CD4-positive, alpha-beta T cell treated with Interleukin-21 for 1 hour (primary cell): Measurements from ENCODE around the gene CD160.
"Not testable (repeated sequence)": the region's sequence is repeated elsewhere in the genome, so short reads cannot be mapped to it uniquely, and the experiment has no call there.

Experiments used
- DNase-seq: peaks from one replicate; pipeline ENCODE4 v3.0.0-alpha.2; 2020

CD160 gene

DNA sequence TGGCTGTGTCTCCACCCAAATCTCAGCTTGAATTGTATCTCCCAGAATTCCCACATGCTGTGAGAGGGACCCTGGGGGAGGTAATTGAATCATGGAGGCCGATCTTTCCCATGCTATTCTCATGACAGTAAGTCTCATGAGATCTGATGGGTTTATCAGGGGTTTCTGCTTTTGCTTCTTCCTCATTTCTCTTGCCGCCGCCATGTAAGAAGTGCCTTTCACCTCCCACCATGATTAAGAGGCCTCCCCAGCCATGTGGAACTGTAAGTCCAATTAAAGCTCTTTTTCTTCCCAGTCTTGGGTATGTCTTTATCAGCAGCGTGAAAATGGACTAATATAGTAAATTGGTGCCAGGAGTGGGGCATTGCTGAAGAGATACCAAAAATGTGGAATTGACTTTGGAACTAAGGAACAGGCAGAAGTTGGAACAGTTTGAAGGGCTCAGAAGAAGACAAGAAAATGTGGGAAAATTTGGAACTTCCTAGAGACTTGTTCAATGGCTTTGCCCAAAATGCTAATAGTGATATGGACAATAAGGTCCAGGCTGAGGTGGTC is 41.2 kb downstream of the CD160 start:
- DNase-seq = not testable (repeated sequence)

DNA sequence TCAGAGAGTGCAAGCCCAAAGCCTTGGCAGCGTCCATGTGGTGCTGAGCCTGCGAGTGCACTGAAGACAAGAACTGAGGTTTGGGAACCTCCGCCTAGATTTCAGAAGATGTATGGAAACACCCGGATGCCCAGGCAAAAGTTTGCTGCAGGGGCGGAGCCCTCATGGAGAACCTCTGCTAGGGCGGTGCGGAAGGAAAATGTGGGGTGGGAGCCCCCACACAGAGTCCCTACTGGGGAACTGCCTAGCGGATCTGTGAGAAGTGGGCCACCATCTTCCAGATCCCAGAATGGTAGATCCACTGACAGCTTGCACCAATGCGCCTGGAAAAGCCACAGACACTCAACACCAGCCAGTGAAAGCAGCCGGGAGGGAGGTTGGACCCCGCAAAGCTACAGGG is 42.2 kb downstream of the CD160 start:
- DNase-seq = not testable (repeated sequence)

DNA sequence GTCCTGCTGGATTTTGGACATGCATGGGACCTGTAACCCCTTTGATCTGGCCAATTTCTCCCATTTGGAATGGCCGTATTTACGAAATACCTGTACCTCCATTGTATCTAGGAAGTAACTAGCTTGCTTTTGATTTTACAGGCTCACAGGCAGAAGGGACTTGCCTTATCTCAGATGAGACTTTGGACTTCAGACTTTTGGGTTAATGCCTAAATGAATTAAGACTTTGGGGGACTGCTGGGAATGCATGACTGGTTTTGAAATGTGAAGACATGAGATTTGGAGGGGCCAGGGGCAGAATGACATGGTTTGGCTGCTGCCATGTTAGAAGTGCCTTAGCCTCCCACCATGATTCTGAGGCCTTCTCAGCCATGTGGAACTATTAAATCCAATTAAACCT is 42.7 kb downstream of the CD160 start:
- DNase-seq = not testable (repeated sequence)

DNA sequence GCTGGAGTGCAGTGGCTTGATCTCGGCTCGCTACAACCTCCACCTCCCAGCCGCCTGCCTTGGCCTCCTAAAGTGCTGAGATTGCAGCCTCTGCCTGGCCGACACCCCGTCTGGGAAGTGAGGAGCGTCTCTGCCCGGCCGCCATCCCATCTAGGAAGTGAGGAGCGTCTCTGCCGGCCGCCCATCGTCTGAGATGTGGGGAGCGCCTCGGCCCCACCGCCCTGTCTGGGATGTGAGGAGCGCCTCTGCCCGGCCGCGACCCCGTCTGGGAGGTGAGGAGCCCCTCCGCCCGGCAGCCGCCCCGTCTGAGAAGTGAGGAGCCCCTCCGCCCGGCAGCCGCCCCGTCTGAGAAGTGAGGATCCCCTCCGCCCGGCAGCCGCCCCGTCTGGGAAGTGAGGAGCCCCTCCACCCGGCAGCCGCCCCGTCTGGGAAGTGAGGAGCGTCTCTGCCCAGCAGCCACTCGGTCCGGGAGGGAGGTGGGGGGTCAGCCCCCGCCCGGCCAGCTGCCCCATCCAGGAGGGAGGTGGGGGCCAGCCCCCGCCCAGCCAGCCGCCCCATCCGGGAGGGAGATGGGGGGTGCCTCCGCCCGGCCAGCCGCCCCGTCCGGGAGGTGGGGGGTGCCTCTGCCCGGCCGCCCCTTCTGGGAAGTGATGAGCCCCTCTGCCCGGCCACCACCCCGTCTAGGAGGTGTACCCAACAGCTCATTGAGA is 45.1 kb downstream of the CD160 start:
- not testable (repeated sequence) for DNase-seq

DNA sequence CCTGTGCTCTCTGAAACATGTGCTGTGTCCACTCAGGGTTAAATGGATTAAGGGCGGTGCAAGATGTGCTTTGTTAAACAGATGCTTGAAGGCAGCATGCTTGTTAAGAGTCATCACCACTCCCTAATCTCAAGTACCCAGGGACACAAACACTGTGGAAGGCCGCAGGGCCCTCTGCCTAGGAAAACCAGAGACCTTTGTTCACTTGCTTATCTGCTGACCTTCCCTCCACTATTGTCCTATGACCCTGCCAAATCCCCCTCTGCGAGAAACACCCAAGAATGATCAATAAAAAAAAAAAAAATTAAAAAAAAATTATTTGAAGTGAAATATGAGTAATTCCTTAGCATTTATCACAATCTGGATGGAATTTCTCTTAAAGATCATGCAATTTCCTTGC is 45.8 kb downstream of the CD160 start:
- DNase-seq = not testable (repeated sequence)

DNA sequence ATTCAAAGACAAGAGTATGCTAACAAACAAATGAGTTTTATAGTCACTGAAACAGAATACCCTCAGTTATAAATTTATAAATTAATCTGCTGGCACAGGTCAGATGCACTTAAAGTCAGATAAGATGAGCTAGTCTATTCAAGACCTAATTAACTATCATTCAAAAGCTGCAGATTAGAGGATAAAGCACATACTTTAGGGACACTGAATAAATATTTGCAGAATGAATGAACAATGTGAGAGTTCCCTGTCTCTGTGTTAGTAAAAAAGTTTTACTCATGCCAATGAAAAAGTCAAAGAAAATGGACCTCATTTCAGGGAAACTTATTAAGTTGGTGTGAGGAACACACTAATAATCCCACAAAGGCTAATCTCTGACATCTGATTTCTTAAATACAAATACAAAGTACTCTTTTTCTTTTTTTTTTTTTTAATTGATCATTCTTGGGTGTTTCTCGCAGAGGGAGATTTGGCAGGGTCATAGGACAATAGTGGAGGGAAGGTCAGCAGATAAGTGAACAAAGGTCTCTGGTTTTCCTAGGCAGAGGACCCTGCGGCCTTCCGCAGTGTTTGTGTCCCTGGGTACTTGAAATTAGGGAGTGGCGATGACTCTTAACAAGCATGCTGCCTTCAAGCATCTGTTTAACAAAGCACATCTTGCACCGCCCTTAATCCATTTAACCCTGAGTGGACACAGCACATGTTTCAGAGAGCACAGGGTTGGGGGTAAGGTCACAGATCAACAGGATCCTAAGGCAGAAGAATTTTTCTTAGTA is 46.5 kb downstream of the CD160 start:
- not testable (repeated sequence) for DNase-seq

DNA sequence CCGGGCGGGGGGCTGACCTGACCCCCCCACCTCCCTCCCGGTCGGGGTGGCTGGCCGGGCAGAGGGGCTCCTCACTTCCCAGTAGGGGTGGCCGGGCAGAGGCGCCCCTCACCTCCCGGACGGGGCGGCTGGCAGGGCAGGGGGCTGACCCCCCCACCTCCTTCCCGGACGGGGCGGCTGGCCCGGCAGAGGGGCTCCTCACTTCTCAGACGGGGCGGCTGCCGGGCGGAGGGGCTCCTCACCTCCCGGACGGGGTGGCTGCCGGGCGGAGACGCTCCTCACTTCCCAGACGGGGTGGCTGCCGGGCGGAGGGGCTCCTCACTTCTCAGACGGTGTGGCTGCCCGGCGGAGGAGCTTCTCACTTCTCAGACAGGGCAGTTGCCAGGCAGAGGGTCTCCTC is 47.6 kb downstream of the CD160 start:
- DNase-seq = not testable (repeated sequence)

DNA sequence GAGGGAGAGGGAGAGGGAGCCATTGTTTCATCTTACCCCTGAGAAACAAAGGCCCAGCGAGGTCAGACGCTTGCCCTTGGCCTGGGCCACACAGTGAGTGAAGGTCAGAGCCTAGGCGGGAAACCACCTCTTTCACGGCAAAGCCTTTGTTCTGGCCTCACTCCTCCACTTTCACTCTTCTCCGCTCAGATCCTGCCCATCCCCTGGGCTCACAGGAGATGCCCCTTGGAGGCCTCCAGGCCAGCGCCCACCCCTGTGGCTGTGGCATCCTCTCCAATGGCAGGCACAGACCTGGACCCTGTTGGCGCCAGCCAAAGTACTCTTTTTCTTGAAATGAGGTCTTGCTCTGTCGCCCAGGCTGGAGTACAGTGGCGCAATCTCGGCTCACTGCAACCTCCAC is 48.7 kb downstream of the CD160 start:
- DNase-seq = not testable (repeated sequence)

DNA sequence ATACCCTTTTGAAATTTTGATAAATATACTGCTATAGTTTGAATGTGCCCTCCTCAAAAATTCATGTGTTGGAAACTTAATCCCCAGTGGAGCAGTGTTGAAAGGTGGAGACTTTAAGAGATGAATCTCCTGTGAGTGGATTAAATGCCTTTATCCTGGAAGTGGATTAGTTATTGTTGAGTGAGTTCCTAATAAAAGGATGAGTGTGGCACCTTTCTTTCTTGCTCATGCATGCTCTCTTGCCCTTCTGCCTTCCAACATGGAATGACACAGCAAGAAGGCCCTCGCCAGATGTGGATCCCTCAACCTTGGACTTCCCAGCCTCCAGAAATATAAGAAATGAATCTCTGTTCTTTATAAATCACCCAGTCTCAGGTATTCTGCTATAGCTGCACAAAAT is 51.8 kb downstream of the CD160 start:
- DNase-seq = no peak

- no peak for DNase-seq
These were observed 54.1 kb downstream of the CD160 start for GRCh38 chr1:145773423-145773822.

GRCh38 chr1:145777357-145778145 is 58.3 kb downstream of the CD160 start:
- no peak for DNase-seq

DNA sequence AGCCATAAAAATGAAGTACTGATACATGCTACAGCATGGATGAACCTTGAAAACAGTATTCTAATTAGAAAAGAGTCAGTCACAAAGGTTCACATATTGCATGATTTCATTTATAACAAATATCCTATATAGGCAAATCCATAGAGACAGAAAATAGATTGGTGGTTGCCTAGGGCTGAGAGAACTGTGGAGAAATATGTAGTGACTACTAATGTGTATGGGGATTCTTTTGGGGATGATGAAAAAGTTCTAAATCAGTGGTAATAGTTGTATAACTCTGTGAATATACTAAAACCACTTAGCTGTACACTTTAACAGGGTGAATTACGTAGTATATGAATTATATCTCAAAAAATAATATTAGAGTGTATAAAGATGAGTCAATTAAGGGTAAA is 58.8 kb downstream of the CD160 start:
- DNase-seq = no peak

DNA sequence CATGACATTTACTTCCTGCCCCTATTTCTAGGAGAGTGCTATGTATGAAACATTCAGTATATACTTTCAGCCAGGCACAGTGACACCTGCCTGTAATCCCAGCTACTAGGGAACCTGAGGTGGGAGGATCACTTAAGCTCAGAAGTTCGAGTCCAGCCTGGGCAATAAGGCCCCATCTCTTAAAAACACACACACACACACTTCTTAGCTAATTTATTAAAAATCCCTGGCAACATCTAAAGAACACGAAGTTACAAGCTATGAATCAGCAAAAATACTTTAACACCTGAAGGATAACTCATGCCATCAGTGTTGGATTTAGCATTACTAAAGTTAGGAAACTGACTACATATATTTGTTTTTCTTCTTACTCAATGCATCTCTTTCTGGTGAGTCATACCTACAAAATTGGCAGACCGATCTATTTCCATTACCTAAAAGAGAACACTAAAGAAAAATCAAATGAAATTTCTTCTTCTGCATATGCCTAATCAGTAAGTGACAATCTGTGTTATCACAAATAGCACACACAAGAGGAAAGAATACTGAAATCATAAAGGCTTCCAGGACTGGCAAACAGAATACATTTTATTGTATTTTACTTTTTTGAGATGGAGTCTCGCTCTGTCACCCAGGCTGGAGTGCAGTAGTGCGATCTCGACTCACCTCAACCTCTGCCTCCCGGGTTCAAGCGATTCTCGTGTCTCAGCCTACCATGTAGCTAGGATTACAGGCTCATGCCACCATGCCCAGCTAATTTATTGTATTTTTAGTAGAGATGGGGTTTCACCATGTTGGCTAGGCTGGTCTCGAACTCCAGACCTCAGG is 63.2 kb downstream of the CD160 start:
- no peak for DNase-seq

- DNase-seq = no peak
These were observed 65.1 kb downstream of the CD160 start for GRCh38 chr1:145784409-145784808.

DNA sequence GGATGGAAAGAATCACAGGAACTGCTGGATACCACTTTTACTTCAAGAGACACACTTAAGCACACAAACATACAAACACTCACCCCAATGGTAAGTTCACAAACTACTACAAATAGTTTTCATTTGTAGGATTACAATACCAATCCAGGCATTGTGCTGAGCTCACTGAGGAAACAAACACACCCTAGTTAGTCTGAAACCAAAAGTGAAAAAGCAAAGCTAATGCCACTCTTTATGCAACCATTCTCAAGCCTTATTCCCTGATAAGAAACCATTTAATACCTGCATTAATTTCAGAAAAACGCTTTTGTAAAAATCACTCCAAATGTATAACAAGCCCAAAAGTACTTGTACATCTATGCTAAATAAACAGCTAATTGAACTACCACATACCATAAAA is 66.2 kb downstream of the CD160 start:
- DNase-seq = no peak

GRCh38 chr1:145786271-145786670 is 67.0 kb downstream of the CD160 start:
- no peak for DNase-seq

- no peak for DNase-seq
These were observed 69.3 kb downstream of the CD160 start for GRCh38 chr1:145788580-145788979.
